Cortex of kidney (tissue), 1 donor: Measurements from ENCODE around the gene ATN1.
A peak's percentile ranks its signal among the peaks of the same experiment; 100 is the strongest.
"Not testable (repeated sequence)": the region's sequence is repeated elsewhere in the genome, so short reads cannot be mapped to it uniquely, and the experiment has no call there.

Experiments
- DNase-seq: peaks from one replicate; lab custom pipeline; 2025; lab: John Stamatoyannopoulos, UW

The ATN1 gene

GRCh38 chr12:6927379-6928021 is at the start of gene ATN1:
Gene ATN1, plus strand, starts transcription at chr12:6927959. Its CDS starts 6,043 bp downstream, at chr12:6934002.
- no peak for DNase-seq

GRCh38 chr12:6879824-6880223 is 47.9 kb upstream of the ATN1 start:
- DNase-seq, result not testable (repeated sequence)

- DNase-seq, result no peak
Measured at GRCh38 chr12:6883252-6883651, 44.5 kb upstream of the ATN1 start.

- no peak for DNase-seq
Measured at GRCh38 chr12:6883683-6884082, 44.1 kb upstream of the ATN1 start.

- no peak for DNase-seq
Measured at GRCh38 chr12:6884539-6884938, 43.2 kb upstream of the ATN1 start.

- DNase-seq, result not testable (repeated sequence)
Measured at GRCh38 chr12:6886206-6886999, 41.4 kb upstream of the ATN1 start.

- DNase-seq, result no peak
Measured at GRCh38 chr12:6887460-6887859, 40.3 kb upstream of the ATN1 start.

GRCh38 chr12:6888360-6888759 is 39.4 kb upstream of the ATN1 start:
- no peak for DNase-seq

GRCh38 chr12:6888794-6889193 is 39.0 kb upstream of the ATN1 start:
- DNase-seq, result not testable (repeated sequence)

- DNase-seq, result not testable (repeated sequence)
Measured at GRCh38 chr12:6889775-6890573, 37.8 kb upstream of the ATN1 start.

- DNase-seq, result peak; percentile 81
Measured at GRCh38 chr12:6890789-6891645, 36.7 kb upstream of the ATN1 start.

- no peak for DNase-seq
Measured at GRCh38 chr12:6891646-6892001, 36.1 kb upstream of the ATN1 start.

GRCh38 chr12:6892683-6893082 is 35.1 kb upstream of the ATN1 start:
- DNase-seq, result not testable (repeated sequence)

GRCh38 chr12:6894321-6894720 is 33.4 kb upstream of the ATN1 start:
- no peak for DNase-seq

- no peak for DNase-seq
Measured at GRCh38 chr12:6896846-6897435, 30.8 kb upstream of the ATN1 start.

GRCh38 chr12:6899427-6899826 is 28.3 kb upstream of the ATN1 start:
- no peak for DNase-seq

- DNase-seq, result no peak
Measured at GRCh38 chr12:6899837-6900519, 27.8 kb upstream of the ATN1 start.

GRCh38 chr12:6902448-6902847 is 25.3 kb upstream of the ATN1 start:
- DNase-seq, result no peak

GRCh38 chr12:6903722-6904121 is 24.0 kb upstream of the ATN1 start:
- DNase-seq, result no peak
